Keratinocyte (primary cell): ENCODE data around the gene ZNF292. TPM values are rescaled to one million over a fixed set of nuclear protein-coding genes. Genes with fewer than 3 reads are reported as not detected.

Source experiments
- DNase-seq: peaks from one replicate; pipeline ENCODE4 v3.0.0-alpha.2; 2011; ENCODE audit warnings: low read depth, missing footprints, low spot score
- FAIRE-seq: peaks from 2 replicates; lab custom pipeline; 2011; peaks lifted over from hg19 to GRCh38; lab: Jason Lieb, UNC
- H2AFZ ChIP-seq: 2 replicates; pipeline ENCODE4 v1.6.0; 2012; ENCODE audit warnings: low read length, control low read depth, inconsistent platforms; ENCODE audit not compliant: control insufficient read depth
- H3K27ac ChIP-seq: 2 replicates; pipeline ENCODE4 v1.5.1; 2011; ENCODE audit warnings: low read length; ENCODE audit not compliant: control insufficient read depth, insufficient read depth
- H3K27me3 ChIP-seq: 3 replicates; pipeline ENCODE4 v1.6.0; 2011; ENCODE audit warnings: low read length; ENCODE audit not compliant: control insufficient read depth, insufficient read depth; ENCODE audit errors: extremely low read depth
- H3K36me3 ChIP-seq, 2 experiments: 2 replicates in 1 of 2; 3 replicates in 1 of 2; pipeline ENCODE4 v1.5.1; 2011; ENCODE audit warnings: low read length in 2 of 2, mild to moderate bottlenecking in 1 of 2; ENCODE audit not compliant: control insufficient read depth in 2 of 2, insufficient read depth in 2 of 2; ENCODE audit errors: extremely low read depth in 1 of 2
- H3K4me1 ChIP-seq: 3 replicates; pipeline ENCODE4 v1.5.1; 2011; ENCODE audit warnings: low read length; ENCODE audit not compliant: control insufficient read depth, insufficient read depth; ENCODE audit errors: extremely low read depth
- H3K4me2 ChIP-seq: 3 replicates; pipeline ENCODE4 v1.6.0; 2011; ENCODE audit warnings: low read depth, low read length; ENCODE audit not compliant: control insufficient read depth, insufficient read depth; ENCODE audit errors: extremely low read depth
- H3K4me3 ChIP-seq, 3 experiments: fragments of 200-600 bp in 1 of 3; sonication (generic) in 1 of 3; 2 replicates in 2 of 3; 3 replicates in 1 of 3; pipeline ENCODE4 v1.5.1; 2011 to 2016; ENCODE audit warnings: low read length in 3 of 3, mild to moderate bottlenecking in 3 of 3, control low read depth in 2 of 3, inconsistent platforms in 1 of 3, low read depth in 1 of 3, mixed read lengths in 1 of 3, mixed run types in 1 of 3, moderate library complexity in 1 of 3; ENCODE audit not compliant: control insufficient read depth in 2 of 3, insufficient read depth in 2 of 3; ENCODE audit errors: extremely low read depth in 1 of 3
- H3K79me2 ChIP-seq: 2 replicates; pipeline ENCODE4 v1.6.0; 2012; ENCODE audit warnings: low read length; ENCODE audit not compliant: control insufficient read depth, insufficient read depth
- H3K9ac ChIP-seq: 3 replicates; pipeline ENCODE4 v1.6.0; 2011; ENCODE audit warnings: low read length; ENCODE audit not compliant: control insufficient read depth, insufficient read depth; ENCODE audit errors: extremely low read depth
- H3K9me1 ChIP-seq: 3 replicates; pipeline ENCODE4 v1.6.0; 2011; ENCODE audit warnings: low read length; ENCODE audit not compliant: control insufficient read depth, insufficient read depth; ENCODE audit errors: extremely low read depth
- H3K9me3 ChIP-seq: 2 replicates; pipeline ENCODE4 v1.5.1; 2012; ENCODE audit warnings: low read depth, low read length; ENCODE audit not compliant: control insufficient read depth
- H4K20me1 ChIP-seq: 3 replicates; pipeline ENCODE4 v1.6.0; 2011; ENCODE audit warnings: low read length; ENCODE audit not compliant: control insufficient read depth, insufficient read depth; ENCODE audit errors: extremely low read depth
- EZH2 ChIP-seq: IDR thresholded peaks from one replicate; pipeline ENCODE4 v1.6.1; 2012; ENCODE audit warnings: inconsistent platforms, mild to moderate bottlenecking, low read length, moderate library complexity
- dilution Hi-C: fragments of 300-500 bp; cut with MboI; formaldehyde crosslinking; loops from one replicate; pipeline ENCODE4 v1.7.0; 2020; ENCODE audit warnings: low sequenced_read_pairs; ENCODE audit not compliant: extremely low pct_ligation_motif_present
- polyA plus RNA-seq, 5 experiments: library from polyadenylated mRNA; depleted of rRNA in 3 of 5; stranded (reverse) in 3 of 5; stranded (forward) in 1 of 5; unstranded in 1 of 5; fragments of >200 nt; gene quantifications; 1 replicate in 1 of 5; 2 replicates in 3 of 5; 3 replicates in 1 of 5; pipeline versions ENCODE4 v1.2.1 to v1.2.3, GENCODE V29; 2011 to 2012; ENCODE audit warnings: missing spikeins in 2 of 5, low read depth in 1 of 5, low replicate concordance in 1 of 5
- TF ChIP-seq, protein P1 (sequence below), 3 experiments: IDR thresholded peaks in 1 of 3; conservative IDR thresholded peaks in 1 of 3; optimal IDR thresholded peaks in 1 of 3; 2 replicates in 2 of 3; 3 replicates in 1 of 3; pipeline versions ENCODE3 to v1.5.1; 2011; ENCODE audit warnings: low read length in 3 of 3, mild to moderate bottlenecking in 3 of 3, moderate library complexity in 2 of 3, control low read depth in 1 of 3, inconsistent platforms in 1 of 3; ENCODE audit not compliant: insufficient read depth in 2 of 3; ENCODE audit errors: extremely low read depth in 1 of 3

Gene ZNF292
- polyA plus RNA-seq, 1 donor (not counting 4 experiments of a cell fraction or from before 2014, with no cell fraction given) = 8.4 TPM

- TF ChIP-seq, protein P1, sequence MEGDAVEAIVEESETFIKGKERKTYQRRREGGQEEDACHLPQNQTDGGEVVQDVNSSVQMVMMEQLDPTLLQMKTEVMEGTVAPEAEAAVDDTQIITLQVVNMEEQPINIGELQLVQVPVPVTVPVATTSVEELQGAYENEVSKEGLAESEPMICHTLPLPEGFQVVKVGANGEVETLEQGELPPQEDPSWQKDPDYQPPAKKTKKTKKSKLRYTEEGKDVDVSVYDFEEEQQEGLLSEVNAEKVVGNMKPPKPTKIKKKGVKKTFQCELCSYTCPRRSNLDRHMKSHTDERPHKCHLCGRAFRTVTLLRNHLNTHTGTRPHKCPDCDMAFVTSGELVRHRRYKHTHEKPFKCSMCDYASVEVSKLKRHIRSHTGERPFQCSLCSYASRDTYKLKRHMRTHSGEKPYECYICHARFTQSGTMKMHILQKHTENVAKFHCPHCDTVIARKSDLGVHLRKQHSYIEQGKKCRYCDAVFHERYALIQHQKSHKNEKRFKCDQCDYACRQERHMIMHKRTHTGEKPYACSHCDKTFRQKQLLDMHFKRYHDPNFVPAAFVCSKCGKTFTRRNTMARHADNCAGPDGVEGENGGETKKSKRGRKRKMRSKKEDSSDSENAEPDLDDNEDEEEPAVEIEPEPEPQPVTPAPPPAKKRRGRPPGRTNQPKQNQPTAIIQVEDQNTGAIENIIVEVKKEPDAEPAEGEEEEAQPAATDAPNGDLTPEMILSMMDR (optimal IDR thresholded peaks at IDR 0.05 in 1 of 3, IDR thresholded peaks at IDR 0.05 in 1 of 3, conservative IDR thresholded peaks at IDR 0.05 in 1 of 3; ENCODE audit: extremely low read depth in 1 of 3, insufficient read depth in 2 of 3, low read length in 3 of 3) = no peak
- TF ChIP-seq EZH2 = no peak
- H3K27ac ChIP-seq = no peak overlapping the region
- H4K20me1 ChIP-seq = peaks cover 3% of the 10 kb centered on the region
- dilution Hi-C loops = no loop called here
- H3K4me1 ChIP-seq = no peaks in the 10 kb centered on the region
- no peak overlapping the region for H2AFZ ChIP-seq
- H3K79me2 ChIP-seq = peaks cover 80% of the 10 kb centered on the region
- H3K4me3 ChIP-seq = no peak overlapping the region
- FAIRE-seq (no peak), DNase-seq (no peak)
- H3K36me3 ChIP-seq = peaks cover 0 to 1% of the 10 kb centered on the region in 2 experiments
- H3K27me3 ChIP-seq = no peaks in the 10 kb centered on the region
- no peak overlapping the region for H3K9ac ChIP-seq
- H3K9me1 ChIP-seq = no peaks in the 10 kb centered on the region
- no peaks in the 10 kb centered on the region for H3K9me3 ChIP-seq
- H3K4me2 ChIP-seq = no peak overlapping the region
Measured at GRCh38 chr6:87182321-87182720, 27.0 kb downstream of the ZNF292 start.

DNA sequence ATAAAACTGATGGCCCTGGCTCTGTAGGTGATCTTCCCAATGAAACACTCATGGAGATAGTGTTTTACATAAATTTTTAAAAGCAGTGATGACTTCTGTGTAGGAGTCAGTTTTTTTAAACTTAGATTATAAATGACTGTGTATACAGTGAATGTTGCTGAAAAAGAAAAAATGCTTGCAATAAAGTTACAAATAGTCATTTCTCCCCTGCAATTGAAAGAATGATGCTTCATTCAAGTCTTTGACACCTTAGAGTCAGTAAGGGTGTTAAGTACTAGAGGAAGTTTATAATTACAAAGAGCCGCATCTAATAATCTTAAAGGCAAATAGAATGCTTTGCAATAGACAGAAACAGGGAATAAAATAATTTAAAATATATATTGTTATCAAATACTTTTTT is 27.6 kb downstream of the ZNF292 start:
- no peak overlapping the region for H2AFZ ChIP-seq
- H3K9me3 ChIP-seq = no peaks in the 10 kb centered on the region
- H3K27ac ChIP-seq = no peak overlapping the region
- peaks cover 3% of the 10 kb centered on the region for H4K20me1 ChIP-seq
- TF ChIP-seq, protein P1 (optimal IDR thresholded peaks at IDR 0.05 in 1 of 3, IDR thresholded peaks at IDR 0.05 in 1 of 3, conservative IDR thresholded peaks at IDR 0.05 in 1 of 3; ENCODE audit: extremely low read depth in 1 of 3, insufficient read depth in 2 of 3, low read length in 3 of 3) = no peak
- TF ChIP-seq EZH2 = no peak
- FAIRE-seq (no peak), DNase-seq (no peak)
- H3K9me1 ChIP-seq = no peaks in the 10 kb centered on the region
- no peak overlapping the region for H3K4me2 ChIP-seq
- dilution Hi-C loops = no loop called here
- H3K36me3 ChIP-seq = peaks cover 0 to 1% of the 10 kb centered on the region in 2 experiments
- H3K4me3 ChIP-seq = no peak overlapping the region
- no peaks in the 10 kb centered on the region for H3K27me3 ChIP-seq
- no peaks in the 10 kb centered on the region for H3K4me1 ChIP-seq
- H3K79me2 ChIP-seq = peaks cover 76% of the 10 kb centered on the region
- no peak overlapping the region for H3K9ac ChIP-seq
